ENCODE data around the gene LAMA5. TPM values are rescaled to one million over a fixed set of nuclear protein-coding genes. Genes with fewer than 3 reads are reported as not detected.

Gene LAMA5
- polyA plus RNA-seq, 1 of the 3 experiments (the other 2 are of a cell fraction) = 27.2 TPM

DNA sequence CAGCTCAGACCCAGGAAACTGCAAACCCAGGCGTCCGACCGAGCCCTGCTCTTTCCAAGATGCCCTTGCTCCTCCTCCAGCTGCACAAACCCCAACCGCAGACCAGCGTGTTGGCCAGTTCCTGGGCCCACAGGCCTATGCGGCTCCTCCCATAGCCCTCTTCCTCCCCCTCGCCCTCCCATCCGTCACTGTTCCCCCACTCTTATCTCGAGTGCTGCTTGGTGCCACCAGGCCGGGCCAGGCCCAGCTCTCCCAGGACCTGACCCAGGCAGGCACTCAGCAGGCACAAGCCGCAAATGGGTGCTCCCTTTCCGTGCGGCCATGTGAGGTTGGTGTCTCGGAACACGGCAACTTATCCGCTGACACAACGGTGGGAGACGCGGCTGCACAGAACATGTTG, 35.8 kb downstream of the LAMA5 start:
- H3K9me2 ChIP-seq = no peaks in the 10 kb centered on the region
- H3K79me2 ChIP-seq (ENCODE audit: insufficient read depth) = no peaks in the 10 kb centered on the region
- no peak overlapping the region for H3K4me3 ChIP-seq (ENCODE audit: low read depth in 2 of 2, low read length in 1 of 2)
- H4K20me1 ChIP-seq (ENCODE audit: insufficient read depth) = no peaks in the 10 kb centered on the region
- no peak overlapping the region for H3K4me2 ChIP-seq
- DNase-seq = no peak
- no peak overlapping the region for H3K27ac ChIP-seq (ENCODE audit: low read depth in 2 of 2, low read length in 1 of 2)
- POLR2A ChIA-PET = no interaction called here
- H3K9me3 ChIP-seq = no peaks in the 10 kb centered on the region
- CTCF ChIA-PET = interaction anchor here (0.6 kb wide), 1 partner anchor 1051 kb away, joined by 3 read pairs; no protein-coding TSS in a partner anchor
- no peaks in the 10 kb centered on the region for H3F3A ChIP-seq (replicated peaks; ENCODE audit: insufficient read depth)
- 95% methylated on average over 16 of the region's 19 CpGs for WGBS (ENCODE audit: low lambda C conversion rate)
- H3K4me1 ChIP-seq (ENCODE audit: control insufficient read depth in 1 of 2, insufficient read depth in 2 of 2, low read depth in 1 of 2, low read length in 1 of 2) = no peaks in the 10 kb centered on the region
- no peaks in the 10 kb centered on the region for H3K27me3 ChIP-seq (ENCODE audit: insufficient read depth)
- TF ChIP-seq GABPA (IDR thresholded peaks at IDR 0.05; ENCODE audit: low read depth) (no peak), POLR2AphosphoS5 (IDR thresholded peaks at IDR 0.05; ENCODE audit: low read depth, low read length) (no peak), TAF1 (IDR thresholded peaks at IDR 0.05; ENCODE audit: borderline replicate concordance, low read depth, low read length) (no peak), EZH2phosphoT487 (IDR thresholded peaks at IDR 0.05; ENCODE audit: borderline replicate concordance, low read depth) (no peak)
- H3K9ac ChIP-seq = no peak overlapping the region
- H2AFZ ChIP-seq (ENCODE audit: low read depth) = no peak overlapping the region
- H3K36me3 ChIP-seq (replicated peaks in 1 of 2; ENCODE audit: control insufficient read depth in 1 of 2, insufficient read depth in 2 of 2, low read length in 1 of 2) = peaks cover 0 to 71% of the 10 kb centered on the region in 2 experiments

- Histone ChIP-seq H3K9me2 (no peaks in the 10 kb centered on the region), H3K27ac (ENCODE audit: low read depth in 2 of 2, low read length in 1 of 2) (no peak overlapping the region), H2AFZ (ENCODE audit: low read depth) (no peak overlapping the region), H3K9me3 (no peaks in the 10 kb centered on the region), H4K20me1 (ENCODE audit: insufficient read depth) (no peaks in the 10 kb centered on the region), H3K4me2 (no peak overlapping the region), H3K27me3 (ENCODE audit: insufficient read depth) (no peaks in the 10 kb centered on the region), H3K79me2 (ENCODE audit: insufficient read depth) (no peaks in the 10 kb centered on the region), H3K36me3 (replicated peaks in 1 of 2; ENCODE audit: control insufficient read depth in 1 of 2, insufficient read depth in 2 of 2, low read length in 1 of 2) (peaks cover 0 to 73% of the 10 kb centered on the region in 2 experiments), H3F3A (replicated peaks; ENCODE audit: insufficient read depth) (no peaks in the 10 kb centered on the region), H3K4me1 (ENCODE audit: control insufficient read depth in 1 of 2, insufficient read depth in 2 of 2, low read depth in 1 of 2, low read length in 1 of 2) (no peaks in the 10 kb centered on the region), H3K4me3 (ENCODE audit: low read depth in 2 of 2, low read length in 1 of 2) (no peak overlapping the region), H3K9ac (no peak overlapping the region)
- DNase-seq = no peak
- ChIA-PET CTCF (interaction anchor here (1.5 kb wide), 1 partner anchor 28 kb away, joined by 3 read pairs; the partner anchor contains the start of gene ADRM1), POLR2A (no interaction called here)
- WGBS (ENCODE audit: low lambda C conversion rate) = 91% methylated on average over 41 of the region's 46 CpGs
- TF ChIP-seq FOXJ3 (CRISPR knock-in tag; IDR thresholded peaks at IDR 0.05) = no peak
- no peak for TF ChIP-seq SMC3 (IDR thresholded peaks at IDR 0.05; ENCODE audit: low read depth, low read length)
- TF ChIP-seq MAX (IDR thresholded peaks at IDR 0.05; ENCODE audit: low read depth) = no peak
- TF ChIP-seq NFIC (IDR thresholded peaks at IDR 0.05; ENCODE audit: borderline replicate concordance) = no peak
- TF ChIP-seq JUND (IDR thresholded peaks at IDR 0.05) = no peak
- TF ChIP-seq POLR2AphosphoS5 (IDR thresholded peaks at IDR 0.05; ENCODE audit: low read depth, low read length) = no peak
- TF ChIP-seq GATA2 (CRISPR knock-in tag; IDR thresholded peaks at IDR 0.05) = no peak
- TF ChIP-seq REST (IDR thresholded peaks at IDR 0.05; ENCODE audit: low read depth, low read length) = no peak
- no peak for TF ChIP-seq RXRA (IDR thresholded peaks at IDR 0.05; ENCODE audit: borderline replicate concordance, low read depth)
- no peak for TF ChIP-seq SIN3A (IDR thresholded peaks at IDR 0.05; ENCODE audit: borderline replicate concordance, low read depth, low read length)
- TF ChIP-seq EP300 (IDR thresholded peaks at IDR 0.05; ENCODE audit: borderline replicate concordance in 1 of 2, low read depth in 1 of 2, low read length in 1 of 2) = no peak
- TF ChIP-seq NRF1 (IDR thresholded peaks at IDR 0.05; ENCODE audit: low read depth, low read length) = no peak
- TF ChIP-seq, protein P1, sequence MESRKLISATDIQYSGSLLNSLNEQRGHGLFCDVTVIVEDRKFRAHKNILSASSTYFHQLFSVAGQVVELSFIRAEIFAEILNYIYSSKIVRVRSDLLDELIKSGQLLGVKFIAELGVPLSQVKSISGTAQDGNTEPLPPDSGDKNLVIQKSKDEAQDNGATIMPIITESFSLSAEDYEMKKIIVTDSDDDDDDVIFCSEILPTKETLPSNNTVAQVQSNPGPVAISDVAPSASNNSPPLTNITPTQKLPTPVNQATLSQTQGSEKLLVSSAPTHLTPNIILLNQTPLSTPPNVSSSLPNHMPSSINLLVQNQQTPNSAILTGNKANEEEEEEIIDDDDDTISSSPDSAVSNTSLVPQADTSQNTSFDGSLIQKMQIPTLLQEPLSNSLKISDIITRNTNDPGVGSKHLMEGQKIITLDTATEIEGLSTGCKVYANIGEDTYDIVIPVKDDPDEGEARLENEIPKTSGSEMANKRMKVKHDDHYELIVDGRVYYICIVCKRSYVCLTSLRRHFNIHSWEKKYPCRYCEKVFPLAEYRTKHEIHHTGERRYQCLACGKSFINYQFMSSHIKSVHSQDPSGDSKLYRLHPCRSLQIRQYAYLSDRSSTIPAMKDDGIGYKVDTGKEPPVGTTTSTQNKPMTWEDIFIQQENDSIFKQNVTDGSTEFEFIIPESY (IDR thresholded peaks at IDR 0.05; ENCODE audit: borderline replicate concordance, low read depth) = no peak
- no peak for TF ChIP-seq MEF2A (IDR thresholded peaks at IDR 0.05; ENCODE audit: borderline replicate concordance, low read depth)
Measured at GRCh38 chr20:62330576-62331317, 36.4 kb downstream of the LAMA5 start.
